ENCODE results near the gene MAD2L2. TPM values are rescaled to one million over a fixed set of nuclear protein-coding genes. Genes with fewer than 3 reads are reported as not detected.

MAD2L2 gene
- total RNA-seq, 6 experiments from 2014 or later = 31.7 to 48.8 (median 42.2) TPM

- no peak for DNase-seq
- peaks cover 8% of the 10 kb centered on the region for H3K4me1 Mint-ChIP-seq (ENCODE audit: low read depth)
- no peak for TF ChIP-seq CTCF (IDR thresholded peaks at IDR 0.05)
- H3K27ac Mint-ChIP-seq = no peak overlapping the region
- H3K9me3 Mint-ChIP-seq = no peaks in the 10 kb centered on the region
- no peaks in the 10 kb centered on the region for H3K36me3 Mint-ChIP-seq (ENCODE audit: low read depth)
- peaks cover 38% of the 10 kb centered on the region for H3K27me3 Mint-ChIP-seq (ENCODE audit: insufficient read depth)
- H3K4me3 Mint-ChIP-seq = no peak overlapping the region
Observed at GRCh38 chr1:11685210-11685752, 4.3 kb upstream of the MAD2L2 start.

- Mint-ChIP-seq H3K4me3 (no peak overlapping the region), H3K36me3 (ENCODE audit: low read depth) (no peaks in the 10 kb centered on the region), H3K27me3 (ENCODE audit: insufficient read depth) (peaks cover 34% of the 10 kb centered on the region), H3K4me1 (ENCODE audit: low read depth) (peaks cover 12% of the 10 kb centered on the region), H3K9me3 (no peaks in the 10 kb centered on the region), H3K27ac (no peak overlapping the region)
- TF ChIP-seq CTCF (IDR thresholded peaks at IDR 0.05) = no peak
- DNase-seq = no peak
Observed at GRCh38 chr1:11684070-11684469, 3.1 kb upstream of the MAD2L2 start.

DNA sequence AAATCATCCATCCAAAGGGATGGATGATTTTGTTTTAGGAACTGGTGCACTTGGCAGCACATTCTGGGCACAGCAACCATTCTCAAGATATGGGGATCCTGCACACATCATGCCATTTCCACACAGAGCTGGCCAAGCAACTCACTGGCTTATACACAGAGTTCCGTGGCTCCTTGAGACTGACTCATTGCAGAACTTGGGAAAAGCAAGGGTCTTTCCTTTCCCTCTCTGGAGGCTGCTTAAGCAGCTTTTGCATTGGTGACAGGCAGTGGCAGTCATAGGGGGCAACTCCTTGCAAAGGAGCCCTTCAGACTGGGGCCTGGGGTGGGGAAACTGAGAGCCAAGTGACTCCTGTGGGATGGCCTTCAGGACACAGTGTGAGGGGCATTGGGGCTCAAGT lies 1.9 kb upstream of the MAD2L2 start:
- no peak overlapping the region for H3K4me3 Mint-ChIP-seq
- H3K9me3 Mint-ChIP-seq = no peaks in the 10 kb centered on the region
- H3K27ac Mint-ChIP-seq = no peak overlapping the region
- H3K36me3 Mint-ChIP-seq (ENCODE audit: low read depth) = no peaks in the 10 kb centered on the region
- no peak for DNase-seq
- peaks cover 26% of the 10 kb centered on the region for H3K27me3 Mint-ChIP-seq (ENCODE audit: insufficient read depth)
- no peak for TF ChIP-seq CTCF (IDR thresholded peaks at IDR 0.05)
- H3K4me1 Mint-ChIP-seq (ENCODE audit: low read depth) = peaks cover 18% of the 10 kb centered on the region

GRCh38 chr1:11682287-11682771 lies 1.4 kb upstream of the MAD2L2 start:
- peak overlapping the region; percentile 90; the same call in 1 of the 2 replicates for H3K4me3 Mint-ChIP-seq
- no peaks in the 10 kb centered on the region for H3K36me3 Mint-ChIP-seq (ENCODE audit: low read depth)
- 0 out of 2 replicates have a peak overlapping the region, but pooled peaks have one; percentile 25 for H3K27ac Mint-ChIP-seq
- DNase-seq = no peak
- H3K9me3 Mint-ChIP-seq = no peaks in the 10 kb centered on the region
- H3K4me1 Mint-ChIP-seq (ENCODE audit: low read depth) = peaks cover 18% of the 10 kb centered on the region
- no peak for TF ChIP-seq CTCF (IDR thresholded peaks at IDR 0.05)
- H3K27me3 Mint-ChIP-seq (ENCODE audit: insufficient read depth) = peaks cover 23% of the 10 kb centered on the region

DNA sequence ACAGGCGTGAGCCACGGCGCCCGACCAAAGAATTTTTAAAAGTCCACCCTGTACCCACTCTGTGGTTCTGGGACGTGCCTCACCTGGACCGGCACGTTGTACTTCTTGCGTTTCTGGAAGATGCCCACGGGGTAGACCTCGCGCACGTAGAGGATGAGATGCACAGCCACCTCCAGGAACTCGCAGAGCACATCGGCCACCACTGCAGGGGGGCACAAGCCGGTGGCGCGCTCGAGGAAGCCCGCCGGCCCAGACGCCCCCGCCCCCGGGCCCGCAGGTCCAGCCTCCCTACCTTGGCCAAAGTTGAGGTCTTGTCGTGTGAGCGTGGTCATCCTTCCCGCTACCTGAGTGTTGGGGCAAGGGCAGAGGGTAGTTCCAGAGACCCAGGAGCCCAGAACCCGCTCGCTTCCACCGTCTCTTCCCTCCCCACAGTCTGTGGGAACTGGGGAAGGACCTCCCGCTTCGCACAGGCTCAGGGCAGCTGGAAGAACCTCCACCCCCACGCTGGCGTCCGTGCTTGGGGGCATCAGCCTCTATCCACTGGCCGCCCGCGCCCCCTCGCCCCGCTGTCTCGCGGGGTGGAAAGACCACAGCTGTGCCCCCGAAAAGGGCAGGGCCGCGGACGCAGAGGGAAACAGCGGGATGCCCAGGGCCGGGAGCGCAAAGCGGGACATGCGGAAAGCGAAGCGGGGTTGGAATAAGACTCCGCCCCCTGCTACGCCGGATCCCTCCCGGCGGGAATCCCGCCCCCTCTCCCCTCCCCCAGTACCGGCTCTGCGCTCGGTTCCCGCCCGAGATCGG lies 478 bp downstream of the MAD2L2 start:
- Mint-ChIP-seq H3K27ac (peak overlapping the region; percentile 74), H3K9me3 (no peaks in the 10 kb centered on the region), H3K4me1 (ENCODE audit: low read depth) (peaks cover 18% of the 10 kb centered on the region), H3K27me3 (ENCODE audit: insufficient read depth) (peaks cover 18% of the 10 kb centered on the region), H3K4me3 (peak overlapping the region; percentile 92), H3K36me3 (ENCODE audit: low read depth) (no peaks in the 10 kb centered on the region)
- DNase-seq = peak; percentile 3
- TF ChIP-seq CTCF (IDR thresholded peaks at IDR 0.05) = no peak
